ENCODE data around the gene TOGARAM2.

- TF ChIP-seq POLR2A (IDR thresholded peaks at IDR 0.05; ENCODE audit: low read depth, low read length) (no peak), TCF7 (IDR thresholded peaks at IDR 0.05; ENCODE audit: borderline replicate concordance) (no peak), ASH2L (IDR thresholded peaks at IDR 0.05; ENCODE audit: borderline replicate concordance, low read depth) (no peak), CBFB (IDR thresholded peaks at IDR 0.05; ENCODE audit: low read depth) (no peak), SMC3 (IDR thresholded peaks at IDR 0.05; ENCODE audit: borderline replicate concordance, low read length) (no peak), WRNIP1 (IDR thresholded peaks at IDR 0.05; ENCODE audit: borderline replicate concordance, low read depth, low read length) (no peak), CTCF (IDR thresholded peaks at IDR 0.05 in 2 of 3, conservative IDR thresholded peaks at IDR 0.05 in 1 of 3; ENCODE audit: control insufficient read depth in 2 of 3, extremely low read depth in 1 of 3, insufficient read depth in 1 of 3, low read depth in 3 of 3, low read length in 3 of 3) (no peak), NFYA (IDR thresholded peaks at IDR 0.05; ENCODE audit: borderline replicate concordance, low read depth, low read length) (no peak), RFX5 (IDR thresholded peaks at IDR 0.05; ENCODE audit: low read depth, low read length) (no peak)
Measured at GRCh38 chr2:28978606-28979005, 2.5 kb upstream of the TOGARAM2 start.
